PFSK-1 (cell line): Measurements from ENCODE around the gene RACK1.

Source experiments
- FOXP2 ChIP-seq: optimal IDR thresholded peaks from 2 replicates; pipeline ENCODE3; 2011; ENCODE audit warnings: borderline replicate concordance, control low read depth, inconsistent platforms; ENCODE audit not compliant: insufficient read depth; ENCODE audit errors: extremely low read length, extremely low read depth
- POLR2AphosphoS5 ChIP-seq: IDR thresholded peaks from 2 replicates; pipeline ENCODE4 v1.6.1; 2012; ENCODE audit warnings: low read depth, mild to moderate bottlenecking, control low read depth, low read length, moderate library complexity
- SIN3A ChIP-seq: IDR thresholded peaks from 2 replicates; pipeline ENCODE4 v1.6.1; 2012; ENCODE audit warnings: mild to moderate bottlenecking, low read length, moderate library complexity, borderline replicate concordance; ENCODE audit not compliant: insufficient read depth
- TAF1 ChIP-seq: IDR thresholded peaks from 2 replicates; pipeline ENCODE4 v1.6.1; 2012; ENCODE audit warnings: low read length, control low read depth, borderline replicate concordance; ENCODE audit not compliant: insufficient read depth
- TF ChIP-seq, protein P1 (sequence below), 2 experiments: IDR thresholded peaks; 2 replicates each; pipeline versions ENCODE4 v1.6.1 to v1.8.0; 2011 to 2012; ENCODE audit warnings: low read depth in 2 of 2, low read length in 2 of 2, control low read depth in 1 of 2, inconsistent platforms in 1 of 2, mild to moderate bottlenecking in 1 of 2, moderate library complexity in 1 of 2; ENCODE audit not compliant: insufficient read depth in 1 of 2

RACK1 gene

DNA sequence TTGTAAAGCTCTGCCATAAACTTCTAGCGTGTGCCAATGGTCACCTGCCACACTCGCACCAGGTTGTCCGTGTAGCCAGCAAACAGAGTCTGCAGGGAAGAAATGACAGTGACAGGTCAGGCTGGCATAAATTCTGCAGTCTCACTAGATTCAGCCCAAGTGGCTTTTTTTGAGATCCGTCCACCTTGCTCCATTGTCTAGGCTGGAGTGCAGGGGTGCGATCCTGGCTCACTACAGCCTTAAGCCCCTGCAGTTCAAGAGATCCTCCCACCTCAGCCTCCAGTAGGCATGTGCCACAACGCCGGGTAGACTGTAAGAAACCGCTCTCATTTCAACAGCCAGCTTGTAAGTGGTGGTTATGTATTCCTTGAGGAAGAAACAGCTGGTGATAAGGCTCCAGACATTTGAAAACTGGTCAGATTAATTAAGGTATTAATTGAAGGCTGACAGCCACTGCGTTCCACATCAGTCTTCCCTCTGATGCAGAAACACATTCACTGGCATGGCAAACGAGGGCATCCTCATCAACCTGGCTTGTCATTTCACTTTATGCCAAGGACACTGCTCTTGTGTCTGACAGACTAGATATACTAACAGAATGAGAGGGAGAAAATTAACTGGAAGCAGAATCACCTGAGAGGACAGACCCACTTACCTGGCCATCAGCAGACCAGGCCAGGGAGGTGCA is 6.6 kb downstream of the RACK1 start:
- TF ChIP-seq POLR2AphosphoS5 = no peak
- no peak for TF ChIP-seq TAF1
- no peak for TF ChIP-seq SIN3A
- TF ChIP-seq FOXP2 = no peak
- TF ChIP-seq, protein P1, sequence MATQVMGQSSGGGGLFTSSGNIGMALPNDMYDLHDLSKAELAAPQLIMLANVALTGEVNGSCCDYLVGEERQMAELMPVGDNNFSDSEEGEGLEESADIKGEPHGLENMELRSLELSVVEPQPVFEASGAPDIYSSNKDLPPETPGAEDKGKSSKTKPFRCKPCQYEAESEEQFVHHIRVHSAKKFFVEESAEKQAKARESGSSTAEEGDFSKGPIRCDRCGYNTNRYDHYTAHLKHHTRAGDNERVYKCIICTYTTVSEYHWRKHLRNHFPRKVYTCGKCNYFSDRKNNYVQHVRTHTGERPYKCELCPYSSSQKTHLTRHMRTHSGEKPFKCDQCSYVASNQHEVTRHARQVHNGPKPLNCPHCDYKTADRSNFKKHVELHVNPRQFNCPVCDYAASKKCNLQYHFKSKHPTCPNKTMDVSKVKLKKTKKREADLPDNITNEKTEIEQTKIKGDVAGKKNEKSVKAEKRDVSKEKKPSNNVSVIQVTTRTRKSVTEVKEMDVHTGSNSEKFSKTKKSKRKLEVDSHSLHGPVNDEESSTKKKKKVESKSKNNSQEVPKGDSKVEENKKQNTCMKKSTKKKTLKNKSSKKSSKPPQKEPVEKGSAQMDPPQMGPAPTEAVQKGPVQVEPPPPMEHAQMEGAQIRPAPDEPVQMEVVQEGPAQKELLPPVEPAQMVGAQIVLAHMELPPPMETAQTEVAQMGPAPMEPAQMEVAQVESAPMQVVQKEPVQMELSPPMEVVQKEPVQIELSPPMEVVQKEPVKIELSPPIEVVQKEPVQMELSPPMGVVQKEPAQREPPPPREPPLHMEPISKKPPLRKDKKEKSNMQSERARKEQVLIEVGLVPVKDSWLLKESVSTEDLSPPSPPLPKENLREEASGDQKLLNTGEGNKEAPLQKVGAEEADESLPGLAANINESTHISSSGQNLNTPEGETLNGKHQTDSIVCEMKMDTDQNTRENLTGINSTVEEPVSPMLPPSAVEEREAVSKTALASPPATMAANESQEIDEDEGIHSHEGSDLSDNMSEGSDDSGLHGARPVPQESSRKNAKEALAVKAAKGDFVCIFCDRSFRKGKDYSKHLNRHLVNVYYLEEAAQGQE (IDR thresholded peaks at IDR 0.05; ENCODE audit: insufficient read depth in 1 of 2, low read depth in 2 of 2, low read length in 2 of 2) = no peak

DNA sequence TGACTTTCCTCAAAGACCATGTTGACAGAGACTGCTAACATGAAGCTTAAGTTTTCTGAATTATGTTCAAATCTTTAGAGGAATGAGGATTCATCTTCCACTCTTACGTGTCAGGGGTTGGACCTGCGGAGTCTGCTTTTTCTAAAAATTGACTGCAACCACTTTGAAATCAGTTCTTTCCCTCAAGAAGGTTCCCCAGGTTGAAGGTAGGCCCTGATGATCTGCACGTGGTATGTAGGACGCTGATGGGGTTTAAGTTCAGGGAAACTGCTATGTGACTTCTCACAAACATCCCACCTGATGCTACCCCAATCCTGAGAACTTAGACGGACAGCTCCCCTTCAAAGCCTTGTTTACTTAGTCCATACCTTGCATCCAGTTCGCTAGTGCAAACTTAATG is 7.2 kb downstream of the RACK1 start:
- TF ChIP-seq POLR2AphosphoS5 = no peak
- no peak for TF ChIP-seq FOXP2
- no peak for TF ChIP-seq TAF1
- TF ChIP-seq, protein P1 (IDR thresholded peaks at IDR 0.05; ENCODE audit: insufficient read depth in 1 of 2, low read depth in 2 of 2, low read length in 2 of 2) = no peak
- TF ChIP-seq SIN3A = no peak

DNA sequence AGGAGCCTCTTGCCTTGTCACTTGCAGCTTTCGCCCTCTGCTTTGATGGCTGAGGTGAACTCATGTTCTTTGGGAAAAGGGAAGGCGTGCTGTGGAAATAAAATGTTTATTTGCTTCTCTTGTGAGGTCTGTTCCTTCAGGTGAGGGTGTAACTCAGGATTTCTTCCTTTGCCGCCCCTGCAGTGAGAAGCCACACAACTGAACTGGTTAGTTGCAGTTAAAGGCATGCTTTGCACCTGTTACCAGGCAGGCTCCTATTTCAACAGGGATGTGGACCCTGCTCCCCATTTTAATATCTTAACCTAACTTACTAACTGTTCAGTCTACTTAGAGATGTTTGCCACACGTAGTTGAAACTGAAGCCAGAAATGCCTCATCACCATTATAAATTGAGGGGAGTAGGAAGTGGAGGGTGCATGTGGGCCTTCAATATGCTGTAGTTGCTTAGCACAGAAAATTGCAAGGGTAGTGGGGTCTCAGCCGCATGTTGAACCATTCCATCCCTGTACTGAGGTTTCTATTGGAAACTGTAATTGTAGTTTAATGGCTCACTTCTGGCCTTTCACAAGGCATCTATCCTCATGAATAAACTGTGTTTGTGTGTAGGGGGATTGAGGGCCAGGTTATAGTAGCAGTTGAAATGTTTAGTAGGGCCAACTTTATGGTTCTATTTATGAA is 7.9 kb downstream of the RACK1 start:
- TF ChIP-seq, protein P1 (IDR thresholded peaks at IDR 0.05; ENCODE audit: insufficient read depth in 1 of 2, low read depth in 2 of 2, low read length in 2 of 2) = no peak
- TF ChIP-seq POLR2AphosphoS5 = peak; percentile 88
- TF ChIP-seq SIN3A = 0 out of 2 replicates have a peak, but pooled peaks have one; percentile 23
- TF ChIP-seq TAF1 = peak; percentile 39; the same call in 1 of the 2 replicates
- no peak for TF ChIP-seq FOXP2

DNA sequence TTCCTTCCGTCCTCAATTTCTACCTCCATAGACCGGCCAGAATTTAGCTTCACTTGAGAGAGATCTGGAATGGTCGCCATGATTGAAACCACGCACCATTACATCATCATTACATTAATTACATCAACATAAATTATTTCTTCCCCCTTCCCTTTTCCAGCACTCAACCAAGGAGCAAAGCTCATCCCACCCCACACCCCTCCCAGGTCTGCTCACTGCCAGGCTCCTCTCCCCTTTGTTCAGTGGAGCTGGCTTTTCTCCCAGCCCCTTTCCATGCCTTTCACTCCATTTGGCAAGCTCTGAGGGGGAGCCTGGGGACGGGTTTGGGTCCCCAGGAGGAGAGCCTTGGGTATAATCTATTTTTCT is 8.4 kb downstream of the RACK1 start:
- TF ChIP-seq SIN3A = no peak

DNA sequence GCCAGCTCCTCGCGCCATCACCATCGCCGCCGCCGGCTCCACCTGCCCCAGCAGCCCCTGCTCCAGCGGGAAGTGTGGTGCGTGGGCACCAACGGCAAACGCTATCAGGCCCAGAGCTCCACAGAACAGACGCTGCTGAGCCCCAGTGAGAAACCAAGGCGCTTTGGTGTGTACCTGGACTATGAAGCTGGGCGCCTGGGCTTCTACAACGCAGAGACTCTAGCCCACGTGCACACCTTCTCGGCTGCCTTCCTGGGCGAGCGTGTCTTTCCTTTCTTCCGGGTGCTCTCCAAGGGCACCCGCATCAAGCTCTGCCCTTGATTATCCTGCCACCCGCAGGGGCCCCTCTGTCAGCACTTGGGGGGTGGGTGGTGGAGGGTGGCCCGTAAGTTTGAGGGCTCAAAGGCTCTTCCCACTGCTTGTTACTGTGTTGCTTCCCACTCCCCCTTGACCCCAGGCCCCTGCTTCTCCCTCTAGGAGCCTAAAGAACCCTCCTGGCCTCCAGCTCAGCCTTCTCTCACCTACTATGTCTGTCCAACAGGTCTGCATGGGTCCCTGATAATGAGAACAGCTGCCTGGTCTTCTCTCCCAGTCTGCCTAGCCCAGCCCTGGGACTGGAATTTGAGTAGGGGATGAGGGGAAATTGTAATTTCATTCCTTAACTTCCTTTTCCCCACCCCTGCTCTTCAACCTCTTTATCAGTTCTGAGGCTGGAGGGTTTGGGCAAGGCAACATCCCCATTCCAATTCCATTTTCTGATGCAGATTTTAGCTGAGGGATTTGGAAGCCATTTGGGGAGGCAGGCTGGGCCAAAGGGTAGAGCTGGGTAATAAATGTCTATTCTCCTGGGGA is 9.0 kb downstream of the RACK1 start:
- TF ChIP-seq POLR2AphosphoS5 (peak; percentile 65), SIN3A (no peak; the same call in 1 of the 2 replicates)

DNA sequence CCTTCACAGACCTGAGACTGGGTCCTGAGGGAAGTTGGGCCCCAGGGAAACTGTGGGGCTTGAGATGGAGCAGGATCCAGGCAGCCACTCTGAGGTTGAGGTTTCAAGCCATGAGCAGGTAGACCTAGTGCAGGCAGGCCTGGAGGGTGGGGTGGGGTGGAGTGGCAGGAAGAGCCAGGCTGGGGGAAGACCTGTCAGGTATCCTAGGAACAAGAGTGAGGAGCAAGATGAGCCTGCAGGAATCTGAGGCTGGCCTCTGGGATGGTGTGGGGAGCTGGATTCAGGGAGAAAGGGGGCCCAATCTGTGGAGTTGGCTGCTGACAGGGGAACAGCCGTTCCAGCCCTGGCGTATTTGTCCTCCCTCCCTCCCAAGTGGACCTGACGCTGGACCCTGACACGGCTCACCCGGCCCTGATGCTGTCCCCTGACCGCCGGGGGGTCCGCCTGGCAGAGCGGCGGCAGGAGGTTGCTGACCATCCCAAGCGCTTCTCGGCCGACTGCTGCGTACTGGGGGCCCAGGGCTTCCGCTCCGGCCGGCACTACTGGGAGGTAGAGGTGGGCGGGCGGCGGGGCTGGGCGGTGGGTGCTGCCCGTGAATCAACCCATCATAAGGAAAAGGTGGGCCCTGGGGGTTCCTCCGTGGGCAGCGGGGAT is 9.8 kb downstream of the RACK1 start:
- no peak for TF ChIP-seq FOXP2
- no peak for TF ChIP-seq POLR2AphosphoS5
- TF ChIP-seq SIN3A = no peak
- no peak for TF ChIP-seq TAF1
- TF ChIP-seq, protein P1 (IDR thresholded peaks at IDR 0.05; ENCODE audit: insufficient read depth in 1 of 2, low read depth in 2 of 2, low read length in 2 of 2) = no peak
